GM04504 (cell line): ENCODE measurements around the gene MMS19.
"Not testable (repeated sequence)": the region's sequence is repeated elsewhere in the genome, so short reads cannot be mapped to it uniquely, and the experiment has no call there.

Experiments used
- DNase-seq: peaks from one replicate; pipeline ENCODE4 v3.0.0-alpha.2; 2012; ENCODE audit warnings: low read depth

Gene MMS19

GRCh38 chr10:97528876-97529275, 30.7 kb upstream of the MMS19 start:
- not testable (repeated sequence) for DNase-seq

DNA sequence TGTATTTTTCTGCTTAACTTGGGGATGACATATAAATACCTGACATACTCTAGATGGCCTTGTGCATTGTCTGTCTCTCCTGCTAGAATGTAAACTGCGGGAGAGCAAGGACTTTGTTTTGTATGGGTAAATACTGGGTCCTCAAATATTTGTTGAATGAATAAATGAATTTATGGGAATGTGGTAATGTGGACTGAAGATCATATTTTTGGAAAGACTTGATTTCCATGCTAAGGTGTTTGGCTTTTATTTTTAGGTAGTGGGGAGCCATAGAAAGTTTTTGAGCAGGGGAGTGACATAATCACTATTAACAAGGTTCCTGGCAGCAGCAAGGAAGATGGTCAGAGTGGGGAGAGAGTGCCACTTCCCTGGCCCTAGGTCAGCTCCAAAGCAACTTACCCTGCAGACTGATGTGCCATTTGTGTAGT, 27.5 kb upstream of the MMS19 start:
- DNase-seq, result no peak

DNA sequence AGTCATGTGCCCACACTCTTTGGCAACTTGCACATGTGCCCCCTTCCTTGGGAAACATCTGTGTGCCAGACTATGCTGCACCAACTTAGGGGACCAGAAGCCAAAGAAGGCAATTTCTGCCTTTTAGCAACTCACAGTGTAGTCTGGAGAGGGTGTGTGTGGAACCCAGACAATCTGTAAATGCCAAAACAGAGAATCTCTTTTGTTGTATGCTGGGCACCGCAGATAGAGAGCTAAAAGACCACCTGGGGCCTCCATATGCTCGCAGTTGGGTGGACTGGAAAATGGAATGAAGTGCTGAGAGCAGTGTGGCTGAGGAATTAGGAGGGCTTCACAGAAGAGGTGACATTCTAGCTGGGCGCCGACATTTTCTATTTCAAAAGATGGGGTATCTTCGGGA, 26.9 kb upstream of the MMS19 start:
- DNase-seq, result no peak

- no peak for DNase-seq
Measured at GRCh38 chr10:97522937-97523336, 24.7 kb upstream of the MMS19 start.

DNA sequence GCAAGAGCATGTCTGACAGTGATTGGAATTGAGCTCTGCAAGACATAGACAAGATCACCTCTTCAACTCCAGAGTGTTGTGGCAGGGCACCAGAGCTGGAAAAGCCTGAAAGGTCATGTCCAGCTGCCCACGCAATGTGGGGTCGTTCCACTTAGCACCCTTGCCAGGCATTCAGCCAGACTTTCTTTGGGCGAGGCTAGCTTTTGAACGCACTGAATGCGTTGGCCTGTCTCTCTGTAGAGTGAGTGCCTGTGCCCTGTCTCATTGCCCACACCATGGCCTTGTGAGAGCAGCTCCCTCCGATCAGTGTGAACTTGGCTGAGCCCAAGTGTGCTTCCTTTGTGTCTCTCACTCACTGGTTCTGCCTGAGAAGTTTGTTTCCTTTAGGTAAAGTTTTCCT, 23.8 kb upstream of the MMS19 start:
- no peak for DNase-seq

- no peak for DNase-seq
Measured at GRCh38 chr10:97520978-97521761, 22.9 kb upstream of the MMS19 start.

DNA sequence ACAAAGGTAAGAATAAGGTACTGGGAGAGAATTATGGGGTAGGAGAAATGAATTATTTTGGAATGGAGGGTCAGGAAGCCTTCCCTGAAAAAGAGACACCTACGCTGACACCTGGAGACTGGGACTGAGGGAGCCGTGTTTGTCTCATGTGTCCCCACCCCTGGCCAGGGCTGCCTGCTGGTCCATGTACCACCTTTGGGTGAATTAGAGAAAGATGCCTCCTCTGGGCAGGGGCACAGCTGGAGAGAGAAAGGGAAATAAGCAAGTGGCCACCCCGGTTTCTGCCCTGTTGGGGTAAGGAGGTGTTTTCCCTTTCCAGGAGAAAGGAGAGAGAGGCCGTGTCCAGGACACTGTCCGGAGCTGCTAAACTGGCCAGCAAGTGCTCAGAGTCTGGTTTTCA, 22.3 kb upstream of the MMS19 start:
- DNase-seq, result no peak

DNA sequence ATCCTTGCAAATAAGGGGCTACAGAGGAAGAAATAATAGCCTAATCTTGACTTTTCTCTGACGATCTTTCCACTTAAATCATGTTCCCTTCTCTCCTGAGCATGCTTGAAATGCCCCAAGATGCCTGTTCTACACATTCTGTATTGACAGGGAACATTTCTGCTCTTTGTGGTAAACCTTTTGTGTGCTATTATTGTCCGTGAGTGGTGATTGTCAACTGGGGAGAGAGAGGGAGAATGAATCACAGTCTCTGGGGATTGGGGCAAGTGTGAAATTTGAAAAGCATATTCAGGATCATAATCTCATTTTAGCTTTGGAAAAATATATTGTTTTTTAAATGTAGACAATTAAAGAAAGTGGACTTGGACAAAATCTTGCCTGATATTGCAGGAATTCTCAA, 21.1 kb upstream of the MMS19 start:
- DNase-seq, result no peak

DNA sequence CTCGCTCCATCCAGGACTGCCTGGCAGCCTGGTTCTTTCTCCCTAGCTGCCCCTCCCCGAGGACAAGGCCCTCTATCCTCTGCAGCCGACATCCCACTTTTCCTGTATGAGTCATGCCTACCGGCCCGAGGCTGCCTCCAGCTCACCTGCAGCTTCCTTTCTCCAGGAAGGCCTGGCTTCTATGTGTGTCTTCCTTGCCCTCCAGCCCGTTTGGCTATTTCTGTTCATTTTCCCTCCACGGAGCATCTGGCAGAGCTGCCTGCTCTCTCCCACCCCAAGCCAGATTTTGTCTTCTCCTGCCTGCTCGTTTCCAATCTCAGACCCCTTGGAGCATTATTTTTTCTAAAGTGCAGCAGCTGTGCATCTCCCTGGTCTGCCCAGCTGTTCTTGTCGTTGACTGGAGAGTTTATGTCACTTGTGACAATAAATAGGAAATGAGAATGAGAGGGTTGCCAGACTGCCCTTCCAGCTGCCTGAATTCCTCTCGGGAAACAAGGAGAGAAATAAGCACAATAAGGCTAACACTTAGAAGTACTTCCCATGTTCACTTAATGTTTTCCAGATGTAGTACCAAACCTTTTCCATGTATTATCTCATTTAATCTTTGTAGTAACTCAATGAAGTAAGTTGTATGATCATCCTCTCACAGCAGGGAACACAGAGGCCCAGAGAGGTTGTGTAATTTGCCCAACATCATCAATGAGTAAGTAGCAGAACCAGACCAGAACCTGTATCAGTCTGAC, 20.2 kb upstream of the MMS19 start:
- DNase-seq, result no peak

- no peak for DNase-seq
Measured at GRCh38 chr10:97517778-97518300, 19.6 kb upstream of the MMS19 start.

- DNase-seq, result no peak
Measured at GRCh38 chr10:97517096-97517750, 19.0 kb upstream of the MMS19 start.

- DNase-seq, result no peak
Measured at GRCh38 chr10:97515271-97515978, 17.2 kb upstream of the MMS19 start.

- DNase-seq, result no peak
Measured at GRCh38 chr10:97514344-97514743, 16.1 kb upstream of the MMS19 start.

DNA sequence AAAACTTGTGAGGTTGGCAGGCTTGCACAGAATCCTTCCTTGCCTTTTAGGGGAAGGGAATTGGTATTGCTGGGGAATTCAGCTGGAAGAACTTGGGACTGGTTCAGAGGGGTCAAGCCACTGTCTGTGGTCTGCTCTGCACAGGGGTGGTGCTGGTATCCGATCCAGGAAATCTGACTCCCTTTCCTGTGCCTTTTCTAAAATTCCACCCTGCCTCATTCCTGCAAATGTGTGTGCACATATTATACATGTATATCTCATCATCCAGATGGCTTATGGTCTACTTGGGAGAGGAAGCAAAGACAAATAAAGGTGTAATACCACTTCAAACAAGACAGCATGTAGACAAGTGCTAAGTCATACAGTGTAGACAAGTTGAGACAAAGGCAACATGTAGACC, 14.8 kb upstream of the MMS19 start:
- DNase-seq, result no peak

- no peak for DNase-seq
Measured at GRCh38 chr10:97511711-97512440, 13.7 kb upstream of the MMS19 start.

DNA sequence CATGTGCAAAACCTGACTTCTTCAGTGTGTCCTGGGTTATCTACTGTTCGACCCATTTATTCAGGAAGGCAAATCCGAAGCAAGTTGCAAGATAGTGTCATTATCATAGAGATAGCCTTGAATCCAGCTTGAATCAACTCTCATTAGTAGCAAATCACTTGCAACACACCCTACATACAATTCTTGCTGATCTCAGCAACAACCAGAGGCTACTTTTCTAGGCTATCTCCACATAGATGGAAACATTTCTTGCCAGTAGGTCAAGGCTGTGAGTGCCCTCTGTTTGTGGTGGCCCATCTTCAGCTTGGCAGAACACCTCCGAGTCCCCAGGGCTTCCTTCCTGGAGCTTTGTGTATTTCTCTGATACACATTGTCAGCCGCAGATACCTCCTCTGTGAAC, 12.5 kb upstream of the MMS19 start:
- DNase-seq, result no peak

- no peak for DNase-seq
Measured at GRCh38 chr10:97509120-97509680, 11.0 kb upstream of the MMS19 start.

DNA sequence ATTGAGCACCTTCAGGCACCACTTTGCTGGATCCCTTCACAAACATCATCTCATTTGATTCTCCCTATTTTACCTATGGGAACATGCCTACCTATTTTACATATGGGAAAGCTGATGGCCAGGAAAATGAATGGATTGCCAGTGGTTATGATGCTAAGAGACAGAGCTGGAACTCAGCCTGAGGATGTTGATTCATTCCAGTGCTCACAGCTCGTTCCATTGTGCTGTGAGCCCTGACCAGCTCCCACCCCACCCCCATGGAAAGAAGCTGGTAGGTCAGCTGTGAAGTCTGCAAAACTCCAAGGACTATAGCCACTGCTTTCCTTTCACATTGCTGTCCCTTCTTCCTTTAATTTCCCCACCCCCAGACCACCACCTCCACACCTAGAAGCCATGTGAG, 10.1 kb upstream of the MMS19 start:
- DNase-seq, result no peak

DNA sequence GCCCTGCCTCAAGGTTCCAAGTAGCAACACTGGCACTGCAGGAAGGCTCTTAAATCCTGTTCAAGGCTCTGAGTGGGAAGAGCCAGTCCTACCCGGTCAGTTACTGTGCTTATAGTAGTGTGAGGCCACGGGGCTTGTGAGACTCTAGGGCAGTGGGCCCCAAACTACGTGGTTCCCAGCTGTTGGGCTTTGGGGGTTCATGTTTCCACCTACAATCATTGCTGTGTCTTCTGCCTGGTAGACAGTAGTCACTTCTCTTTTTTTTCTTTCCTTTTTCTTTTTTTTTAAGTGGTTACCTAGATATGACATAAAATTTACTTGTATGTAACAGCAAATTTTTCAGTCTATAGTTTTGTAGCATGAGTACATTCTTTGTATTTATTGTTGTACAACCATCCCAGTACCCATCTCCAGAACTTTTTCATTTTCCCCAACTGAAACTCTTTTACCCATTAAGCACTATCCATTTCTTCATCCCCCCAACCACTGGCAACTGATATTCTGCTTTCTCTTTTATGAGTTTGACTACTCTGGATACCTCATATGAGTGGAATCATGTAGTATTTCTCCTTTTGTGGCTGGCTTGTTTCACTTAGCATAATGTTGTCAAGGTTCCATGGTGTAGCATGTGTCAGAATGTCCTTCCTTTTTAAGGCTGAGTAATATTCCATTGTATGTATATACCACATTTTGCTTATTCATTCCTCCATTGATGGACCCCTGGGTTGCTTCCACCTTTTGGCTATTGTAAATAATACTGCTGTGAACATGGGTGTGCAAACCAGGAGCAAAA, 8.2 kb upstream of the MMS19 start:
- DNase-seq, result no peak

GRCh38 chr10:97505152-97505551, 6.9 kb upstream of the MMS19 start:
- no peak for DNase-seq
